ENCODE results near the gene UBE2E2.

Gene UBE2E2

GRCh38 chr3:23359116-23359515 lies 156.0 kb downstream of the UBE2E2 start:
- H3K9ac ChIP-seq (ENCODE audit: low read length) = no peak overlapping the region
- no peak overlapping the region for H3K4me3 ChIP-seq (ENCODE audit: low read depth, low read length)
- H3K27ac ChIP-seq (ENCODE audit: low read depth, low read length) = no peak overlapping the region
- no peaks in the 10 kb centered on the region for H3K36me3 ChIP-seq (ENCODE audit: control insufficient read depth, insufficient read depth, low read length)
- 0 out of 2 replicates have a peak, but pooled peaks cover 7% of the 10 kb centered on the region for H3K9me3 ChIP-seq (ENCODE audit: control insufficient read depth, insufficient read depth, low read depth, low read length)
- H3K27me3 ChIP-seq (ENCODE audit: control insufficient read depth, insufficient read depth, low read length) = no peaks in the 10 kb centered on the region
- H3K4me1 ChIP-seq (ENCODE audit: control insufficient read depth, insufficient read depth, low read length) = no peaks in the 10 kb centered on the region

- Histone ChIP-seq H3K9ac (ENCODE audit: low read length) (no peak overlapping the region), H3K27ac (ENCODE audit: low read depth, low read length) (no peak overlapping the region), H3K36me3 (ENCODE audit: control insufficient read depth, insufficient read depth, low read length) (no peaks in the 10 kb centered on the region), H3K9me3 (ENCODE audit: control insufficient read depth, insufficient read depth, low read depth, low read length) (0 out of 2 replicates have a peak, but pooled peaks cover 11% of the 10 kb centered on the region), H3K4me1 (ENCODE audit: control insufficient read depth, insufficient read depth, low read length) (no peaks in the 10 kb centered on the region), H3K27me3 (ENCODE audit: control insufficient read depth, insufficient read depth, low read length) (no peaks in the 10 kb centered on the region), H3K4me3 (ENCODE audit: low read depth, low read length) (no peak overlapping the region)
Observed at GRCh38 chr3:23365066-23365465, 161.9 kb downstream of the UBE2E2 start.

GRCh38 chr3:23368731-23369130 lies 165.6 kb downstream of the UBE2E2 start:
- Histone ChIP-seq H3K9me3 (ENCODE audit: control insufficient read depth, insufficient read depth, low read depth, low read length) (0 out of 2 replicates have a peak, but pooled peaks cover 4% of the 10 kb centered on the region), H3K9ac (ENCODE audit: low read length) (no peak overlapping the region), H3K27ac (ENCODE audit: low read depth, low read length) (no peak overlapping the region), H3K36me3 (ENCODE audit: control insufficient read depth, insufficient read depth, low read length) (no peaks in the 10 kb centered on the region), H3K4me1 (ENCODE audit: control insufficient read depth, insufficient read depth, low read length) (peaks cover 13% of the 10 kb centered on the region), H3K27me3 (ENCODE audit: control insufficient read depth, insufficient read depth, low read length) (no peaks in the 10 kb centered on the region), H3K4me3 (ENCODE audit: low read depth, low read length) (no peak overlapping the region)

- peaks cover 13% of the 10 kb centered on the region for H3K4me1 ChIP-seq (ENCODE audit: control insufficient read depth, insufficient read depth, low read length)
- no peaks in the 10 kb centered on the region for H3K9me3 ChIP-seq (ENCODE audit: control insufficient read depth, insufficient read depth, low read depth, low read length)
- no peak overlapping the region for H3K4me3 ChIP-seq (ENCODE audit: low read depth, low read length)
- H3K27me3 ChIP-seq (ENCODE audit: control insufficient read depth, insufficient read depth, low read length) = no peaks in the 10 kb centered on the region
- H3K36me3 ChIP-seq (ENCODE audit: control insufficient read depth, insufficient read depth, low read length) = no peaks in the 10 kb centered on the region
- no peak overlapping the region for H3K27ac ChIP-seq (ENCODE audit: low read depth, low read length)
- H3K9ac ChIP-seq (ENCODE audit: low read length) = no peak overlapping the region
Observed at GRCh38 chr3:23372285-23372684, 169.2 kb downstream of the UBE2E2 start.

- Histone ChIP-seq H3K36me3 (ENCODE audit: control insufficient read depth, insufficient read depth, low read length) (no peaks in the 10 kb centered on the region), H3K27ac (ENCODE audit: low read depth, low read length) (no peak overlapping the region), H3K4me3 (ENCODE audit: low read depth, low read length) (no peak overlapping the region), H3K9ac (ENCODE audit: low read length) (no peak overlapping the region), H3K4me1 (ENCODE audit: control insufficient read depth, insufficient read depth, low read length) (peaks cover 13% of the 10 kb centered on the region), H3K27me3 (ENCODE audit: control insufficient read depth, insufficient read depth, low read length) (no peaks in the 10 kb centered on the region), H3K9me3 (ENCODE audit: control insufficient read depth, insufficient read depth, low read depth, low read length) (no peaks in the 10 kb centered on the region)
Observed at GRCh38 chr3:23376516-23377248, 173.6 kb downstream of the UBE2E2 start.

- Histone ChIP-seq H3K4me1 (ENCODE audit: control insufficient read depth, insufficient read depth, low read length) (peaks cover 3% of the 10 kb centered on the region), H3K4me3 (ENCODE audit: low read depth, low read length) (no peak overlapping the region), H3K9me3 (ENCODE audit: control insufficient read depth, insufficient read depth, low read depth, low read length) (no peaks in the 10 kb centered on the region), H3K27ac (ENCODE audit: low read depth, low read length) (no peak overlapping the region), H3K36me3 (ENCODE audit: control insufficient read depth, insufficient read depth, low read length) (no peaks in the 10 kb centered on the region), H3K27me3 (ENCODE audit: control insufficient read depth, insufficient read depth, low read length) (no peaks in the 10 kb centered on the region), H3K9ac (ENCODE audit: low read length) (no peak overlapping the region)
Observed at GRCh38 chr3:23377928-23378672, 175.0 kb downstream of the UBE2E2 start.

GRCh38 chr3:23383875-23384274 lies 180.7 kb downstream of the UBE2E2 start:
- H3K9me3 ChIP-seq (ENCODE audit: control insufficient read depth, insufficient read depth, low read depth, low read length) = no peaks in the 10 kb centered on the region
- no peak overlapping the region for H3K27ac ChIP-seq (ENCODE audit: low read depth, low read length)
- no peak overlapping the region for H3K4me3 ChIP-seq (ENCODE audit: low read depth, low read length)
- no peak overlapping the region for H3K9ac ChIP-seq (ENCODE audit: low read length)
- H3K36me3 ChIP-seq (ENCODE audit: control insufficient read depth, insufficient read depth, low read length) = no peaks in the 10 kb centered on the region
- H3K4me1 ChIP-seq (ENCODE audit: control insufficient read depth, insufficient read depth, low read length) = peaks cover 11% of the 10 kb centered on the region; the same call in 1 of the 2 replicates
- H3K27me3 ChIP-seq (ENCODE audit: control insufficient read depth, insufficient read depth, low read length) = no peaks in the 10 kb centered on the region

GRCh38 chr3:23385327-23385726 lies 182.2 kb downstream of the UBE2E2 start:
- no peak overlapping the region for H3K4me3 ChIP-seq (ENCODE audit: low read depth, low read length)
- no peaks in the 10 kb centered on the region for H3K36me3 ChIP-seq (ENCODE audit: control insufficient read depth, insufficient read depth, low read length)
- no peak overlapping the region for H3K27ac ChIP-seq (ENCODE audit: low read depth, low read length)
- no peaks in the 10 kb centered on the region for H3K9me3 ChIP-seq (ENCODE audit: control insufficient read depth, insufficient read depth, low read depth, low read length)
- peaks cover 22% of the 10 kb centered on the region for H3K4me1 ChIP-seq (ENCODE audit: control insufficient read depth, insufficient read depth, low read length)
- no peak overlapping the region for H3K9ac ChIP-seq (ENCODE audit: low read length)
- no peaks in the 10 kb centered on the region for H3K27me3 ChIP-seq (ENCODE audit: control insufficient read depth, insufficient read depth, low read length)

GRCh38 chr3:23387286-23387918 lies 184.3 kb downstream of the UBE2E2 start:
- Histone ChIP-seq H3K36me3 (ENCODE audit: control insufficient read depth, insufficient read depth, low read length) (no peaks in the 10 kb centered on the region), H3K4me1 (ENCODE audit: control insufficient read depth, insufficient read depth, low read length) (peaks cover 22% of the 10 kb centered on the region), H3K27me3 (ENCODE audit: control insufficient read depth, insufficient read depth, low read length) (no peaks in the 10 kb centered on the region), H3K9me3 (ENCODE audit: control insufficient read depth, insufficient read depth, low read depth, low read length) (no peaks in the 10 kb centered on the region), H3K4me3 (ENCODE audit: low read depth, low read length) (no peak overlapping the region), H3K27ac (ENCODE audit: low read depth, low read length) (no peak overlapping the region), H3K9ac (ENCODE audit: low read length) (no peak overlapping the region)

GRCh38 chr3:23389089-23389488 lies 186.0 kb downstream of the UBE2E2 start:
- no peak overlapping the region for H3K27ac ChIP-seq (ENCODE audit: low read depth, low read length)

GRCh38 chr3:23389686-23390085 lies 186.6 kb downstream of the UBE2E2 start:
- Histone ChIP-seq H3K9ac (ENCODE audit: low read length) (no peak overlapping the region), H3K36me3 (ENCODE audit: control insufficient read depth, insufficient read depth, low read length) (no peaks in the 10 kb centered on the region), H3K9me3 (ENCODE audit: control insufficient read depth, insufficient read depth, low read depth, low read length) (no peaks in the 10 kb centered on the region), H3K4me3 (ENCODE audit: low read depth, low read length) (no peak overlapping the region), H3K4me1 (ENCODE audit: control insufficient read depth, insufficient read depth, low read length) (peaks cover 22% of the 10 kb centered on the region), H3K27ac (ENCODE audit: low read depth, low read length) (no peak overlapping the region), H3K27me3 (ENCODE audit: control insufficient read depth, insufficient read depth, low read length) (no peaks in the 10 kb centered on the region)

More at GRCh38 chr3:23389089-23389488, 186.0 kb downstream of the UBE2E2 start:
- Histone ChIP-seq H3K27me3 (ENCODE audit: control insufficient read depth, insufficient read depth, low read length) (no peaks in the 10 kb centered on the region), H3K9ac (ENCODE audit: low read length) (no peak overlapping the region), H3K4me1 (ENCODE audit: control insufficient read depth, insufficient read depth, low read length) (peaks cover 22% of the 10 kb centered on the region), H3K9me3 (ENCODE audit: control insufficient read depth, insufficient read depth, low read depth, low read length) (no peaks in the 10 kb centered on the region), H3K36me3 (ENCODE audit: control insufficient read depth, insufficient read depth, low read length) (no peaks in the 10 kb centered on the region), H3K4me3 (ENCODE audit: low read depth, low read length) (no peak overlapping the region)

All from HUES6 (cell line).